LNCAP (cell line): ENCODE results near the gene TMEM164.

Experiments
- TF ChIP-seq, protein P1 (sequence below): fragments of 450-650 bp; IDR thresholded peaks from 2 replicates; pipeline ENCODE4 v1.5.1; 2017; ENCODE audit warnings: mild to moderate bottlenecking

Gene TMEM164

DNA sequence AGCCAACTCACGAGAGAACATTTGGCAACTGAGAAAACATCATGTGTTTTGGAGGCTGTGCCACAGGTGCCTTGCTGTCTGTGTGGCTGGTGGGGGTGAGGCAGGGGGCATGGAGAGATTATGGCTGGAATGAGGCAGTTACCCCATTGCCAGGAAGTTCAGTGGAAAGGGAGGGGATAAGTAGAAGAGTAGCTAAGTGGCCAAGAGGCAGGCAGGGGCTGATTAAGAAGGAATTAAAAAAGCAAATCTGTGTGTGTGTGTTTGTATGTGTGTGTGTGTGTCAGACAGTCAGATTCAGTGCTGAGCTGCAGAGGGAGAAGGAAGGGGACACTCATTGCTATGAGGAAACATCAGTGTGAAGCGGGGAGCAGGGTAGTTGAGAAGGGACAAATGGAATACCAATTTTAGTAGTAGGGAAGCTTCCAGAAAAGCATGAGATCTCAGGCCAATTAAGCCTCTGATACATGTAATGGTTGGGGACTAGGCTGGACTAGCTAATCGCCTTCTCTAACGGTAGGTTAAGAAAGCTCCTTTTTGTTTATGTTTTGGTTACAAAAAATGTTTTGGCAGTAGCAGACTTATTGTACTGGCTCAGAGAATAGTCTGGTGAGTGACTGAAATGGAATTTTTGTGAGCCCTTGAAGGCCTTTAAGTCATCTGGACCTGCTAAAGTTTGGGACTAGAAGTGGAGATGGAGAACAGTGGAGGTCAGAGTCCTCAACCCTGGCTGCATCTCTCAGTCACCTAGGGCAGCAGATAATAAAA is 18.5 kb downstream of the TMEM164 start:
- TF ChIP-seq, protein P1, sequence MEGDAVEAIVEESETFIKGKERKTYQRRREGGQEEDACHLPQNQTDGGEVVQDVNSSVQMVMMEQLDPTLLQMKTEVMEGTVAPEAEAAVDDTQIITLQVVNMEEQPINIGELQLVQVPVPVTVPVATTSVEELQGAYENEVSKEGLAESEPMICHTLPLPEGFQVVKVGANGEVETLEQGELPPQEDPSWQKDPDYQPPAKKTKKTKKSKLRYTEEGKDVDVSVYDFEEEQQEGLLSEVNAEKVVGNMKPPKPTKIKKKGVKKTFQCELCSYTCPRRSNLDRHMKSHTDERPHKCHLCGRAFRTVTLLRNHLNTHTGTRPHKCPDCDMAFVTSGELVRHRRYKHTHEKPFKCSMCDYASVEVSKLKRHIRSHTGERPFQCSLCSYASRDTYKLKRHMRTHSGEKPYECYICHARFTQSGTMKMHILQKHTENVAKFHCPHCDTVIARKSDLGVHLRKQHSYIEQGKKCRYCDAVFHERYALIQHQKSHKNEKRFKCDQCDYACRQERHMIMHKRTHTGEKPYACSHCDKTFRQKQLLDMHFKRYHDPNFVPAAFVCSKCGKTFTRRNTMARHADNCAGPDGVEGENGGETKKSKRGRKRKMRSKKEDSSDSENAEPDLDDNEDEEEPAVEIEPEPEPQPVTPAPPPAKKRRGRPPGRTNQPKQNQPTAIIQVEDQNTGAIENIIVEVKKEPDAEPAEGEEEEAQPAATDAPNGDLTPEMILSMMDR = no peak

GRCh38 chrX:110022599-110023448 is 19.9 kb downstream of the TMEM164 start:
- TF ChIP-seq, protein P1 = no peak

DNA sequence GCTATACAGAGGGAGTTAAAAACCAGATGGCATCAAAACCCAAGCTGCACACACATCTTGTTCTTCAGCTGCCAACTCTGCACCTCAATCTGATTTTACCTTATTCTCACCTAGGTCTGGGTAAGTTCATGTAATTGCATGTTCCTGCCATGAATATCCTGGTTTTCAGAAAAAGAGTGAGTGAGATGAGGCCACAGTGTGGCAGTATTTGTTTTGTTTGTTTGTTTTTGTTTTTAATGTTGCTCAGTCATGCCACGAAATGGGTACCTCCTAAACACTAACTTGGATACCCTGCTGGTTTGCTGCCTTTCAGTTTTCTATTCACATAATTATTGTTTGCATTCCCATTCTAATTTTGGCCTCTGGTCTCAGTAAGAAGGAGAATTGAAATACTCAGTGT is 22.5 kb downstream of the TMEM164 start:
- TF ChIP-seq, protein P1 = no peak; the same call in 1 of the 2 replicates

DNA sequence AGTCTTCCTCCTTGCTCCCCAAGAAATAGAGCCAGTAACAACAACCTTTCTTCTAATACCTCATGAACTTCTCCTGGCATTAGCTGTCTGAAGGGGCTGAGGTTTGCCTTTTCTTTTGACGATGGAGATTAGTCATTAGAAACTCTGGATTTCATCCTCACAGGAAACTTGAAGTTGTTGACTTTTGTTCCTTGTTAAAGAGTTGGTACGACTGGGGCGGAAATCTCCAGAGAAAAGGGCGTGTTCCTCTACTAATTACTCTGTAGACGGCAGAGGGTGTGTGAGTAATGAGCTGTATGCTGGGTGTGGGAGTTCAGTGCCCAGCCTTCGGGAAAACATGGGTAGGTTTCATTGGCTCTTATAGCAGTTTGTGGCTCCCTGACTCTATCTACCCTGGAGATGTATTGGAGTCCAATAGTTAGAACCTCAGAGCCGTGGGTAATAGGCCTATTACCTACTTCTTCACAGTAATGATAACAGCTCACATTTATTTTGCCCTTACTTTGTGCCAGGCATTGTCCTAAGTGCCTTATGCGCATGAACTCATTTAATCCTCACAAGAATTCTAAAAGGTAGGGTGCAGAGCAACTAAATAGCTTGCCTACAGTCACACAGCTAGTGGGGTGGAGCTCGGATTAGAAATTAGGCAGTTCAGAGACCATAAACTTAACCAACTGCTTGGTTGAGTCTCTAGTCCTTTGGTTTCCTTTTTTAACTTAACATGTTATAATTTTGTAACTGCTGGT is 23.4 kb downstream of the TMEM164 start:
- TF ChIP-seq, protein P1 = no peak

DNA sequence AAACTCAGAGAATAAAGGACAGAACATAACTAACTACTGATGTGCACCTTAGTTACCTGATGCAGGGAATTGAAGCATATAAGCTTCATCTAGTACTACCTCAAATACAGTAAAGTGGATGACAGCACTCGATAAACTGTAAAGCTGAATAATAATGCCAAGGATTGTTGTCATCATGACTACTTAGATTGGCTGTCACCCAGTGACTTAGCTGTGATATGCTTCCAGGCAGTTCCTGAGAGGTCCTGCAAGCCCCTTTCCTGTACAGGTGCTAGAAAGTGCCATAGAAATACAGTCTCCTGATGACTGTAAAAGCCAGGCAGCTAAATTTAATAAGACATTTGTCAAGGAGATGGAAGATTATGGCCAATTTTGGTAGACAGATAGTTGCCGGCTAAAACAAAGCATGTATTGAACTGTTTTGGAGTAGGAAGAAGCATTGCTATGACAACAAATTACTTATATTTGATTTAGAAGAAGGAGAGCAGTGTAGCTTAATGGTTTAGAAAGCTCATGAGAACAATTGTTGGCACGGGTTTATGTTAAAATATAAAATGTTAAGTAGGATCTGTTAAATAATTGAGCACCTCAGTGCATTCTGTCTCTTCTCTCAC is 29.7 kb downstream of the TMEM164 start:
- TF ChIP-seq, protein P1 = no peak

- TF ChIP-seq, protein P1 = no peak
Measured at GRCh38 chrX:110034036-110034435, 31.1 kb downstream of the TMEM164 start.
